ENCODE data around the gene STK32B.

- no peak for TF ChIP-seq POLR2A (IDR thresholded peaks at IDR 0.05)
- no peak for TF ChIP-seq CTCF (IDR thresholded peaks at IDR 0.05)
Observed at GRCh38 chr4:5424211-5424610, 372.9 kb downstream of the STK32B start.
